Measurements from ENCODE around the gene ARHGEF10L.

The ARHGEF10L gene

DNA sequence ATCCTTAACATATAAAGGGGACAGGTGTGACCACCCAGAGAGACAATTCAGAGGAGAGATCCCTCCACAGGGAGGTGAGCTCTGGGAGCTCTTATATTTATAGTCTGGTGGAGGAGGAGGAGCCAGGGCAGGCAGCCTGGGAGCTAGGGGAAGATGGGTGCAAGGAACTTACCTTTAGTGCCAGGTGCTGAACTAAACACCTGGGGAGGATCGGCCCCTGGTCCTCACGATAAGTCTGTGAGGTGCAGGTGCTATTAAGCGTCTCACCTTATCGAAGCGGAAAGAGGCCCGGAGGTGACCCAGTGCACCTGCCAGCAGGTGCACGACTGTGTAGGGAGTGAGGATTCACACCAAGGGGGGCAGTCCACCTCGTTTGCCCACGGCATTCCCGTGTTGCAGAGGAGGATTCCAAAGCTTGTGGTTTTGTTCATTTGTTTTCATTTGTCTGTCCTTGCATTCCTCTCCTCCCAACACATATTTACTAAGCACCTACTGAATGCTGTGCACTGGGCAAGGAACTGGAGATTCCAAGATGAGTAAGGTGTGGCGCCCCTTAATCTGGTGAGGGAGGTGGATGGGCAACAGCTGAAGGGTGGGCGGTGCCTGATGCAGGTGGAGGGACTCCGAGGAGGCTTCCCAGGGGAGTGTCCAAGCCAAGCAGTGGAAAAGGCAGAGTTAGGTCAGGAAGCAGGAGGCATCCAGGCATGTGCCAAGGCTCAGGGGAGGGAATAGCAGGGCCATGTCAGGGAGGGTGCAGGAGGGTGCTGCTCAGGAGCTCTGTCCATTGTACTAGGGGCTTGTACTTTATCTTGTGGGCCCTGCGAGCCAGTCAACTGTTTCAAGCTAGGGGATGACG lies 11.5 kb downstream of the ARHGEF10L start:
- DNase-seq (ENCODE audit: low read depth) = no peak
- TF ChIP-seq, protein P1, sequence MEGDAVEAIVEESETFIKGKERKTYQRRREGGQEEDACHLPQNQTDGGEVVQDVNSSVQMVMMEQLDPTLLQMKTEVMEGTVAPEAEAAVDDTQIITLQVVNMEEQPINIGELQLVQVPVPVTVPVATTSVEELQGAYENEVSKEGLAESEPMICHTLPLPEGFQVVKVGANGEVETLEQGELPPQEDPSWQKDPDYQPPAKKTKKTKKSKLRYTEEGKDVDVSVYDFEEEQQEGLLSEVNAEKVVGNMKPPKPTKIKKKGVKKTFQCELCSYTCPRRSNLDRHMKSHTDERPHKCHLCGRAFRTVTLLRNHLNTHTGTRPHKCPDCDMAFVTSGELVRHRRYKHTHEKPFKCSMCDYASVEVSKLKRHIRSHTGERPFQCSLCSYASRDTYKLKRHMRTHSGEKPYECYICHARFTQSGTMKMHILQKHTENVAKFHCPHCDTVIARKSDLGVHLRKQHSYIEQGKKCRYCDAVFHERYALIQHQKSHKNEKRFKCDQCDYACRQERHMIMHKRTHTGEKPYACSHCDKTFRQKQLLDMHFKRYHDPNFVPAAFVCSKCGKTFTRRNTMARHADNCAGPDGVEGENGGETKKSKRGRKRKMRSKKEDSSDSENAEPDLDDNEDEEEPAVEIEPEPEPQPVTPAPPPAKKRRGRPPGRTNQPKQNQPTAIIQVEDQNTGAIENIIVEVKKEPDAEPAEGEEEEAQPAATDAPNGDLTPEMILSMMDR (conservative IDR thresholded peaks at IDR 0.05; ENCODE audit: low read depth, low read length) = no peak
- H3K4me3 ChIP-seq (ENCODE audit: low read depth, low read length) = no peak overlapping the region

DNA sequence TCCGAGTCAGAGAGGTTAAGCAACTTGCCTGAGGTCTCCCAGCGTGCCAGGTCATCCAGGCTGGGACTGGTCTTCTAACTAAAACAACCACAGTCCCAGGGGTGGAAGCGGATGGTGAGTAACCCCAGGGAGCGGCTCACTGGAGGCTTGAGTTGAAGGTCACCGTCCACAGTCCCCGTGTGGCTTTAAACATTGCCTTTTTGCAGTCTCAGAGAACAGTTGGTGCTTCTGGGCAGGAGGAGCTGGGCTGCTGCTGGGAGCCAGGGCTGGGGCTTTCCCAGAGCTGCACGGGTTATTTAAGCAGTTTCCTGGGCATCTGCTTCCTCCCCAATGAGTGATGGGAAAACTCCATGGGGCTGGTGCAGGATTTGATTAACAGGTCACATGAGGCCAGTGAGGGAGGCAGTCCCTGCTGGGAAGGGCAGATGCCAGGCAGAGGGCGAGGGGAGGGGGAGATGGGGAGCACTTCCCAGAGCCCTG lies 12.3 kb downstream of the ARHGEF10L start:
- H3K4me3 ChIP-seq (ENCODE audit: low read depth, low read length) = no peak overlapping the region
- peak; percentile 44 for DNase-seq (ENCODE audit: low read depth)
- TF ChIP-seq, protein P1 (conservative IDR thresholded peaks at IDR 0.05; ENCODE audit: low read depth, low read length) = no peak

DNA sequence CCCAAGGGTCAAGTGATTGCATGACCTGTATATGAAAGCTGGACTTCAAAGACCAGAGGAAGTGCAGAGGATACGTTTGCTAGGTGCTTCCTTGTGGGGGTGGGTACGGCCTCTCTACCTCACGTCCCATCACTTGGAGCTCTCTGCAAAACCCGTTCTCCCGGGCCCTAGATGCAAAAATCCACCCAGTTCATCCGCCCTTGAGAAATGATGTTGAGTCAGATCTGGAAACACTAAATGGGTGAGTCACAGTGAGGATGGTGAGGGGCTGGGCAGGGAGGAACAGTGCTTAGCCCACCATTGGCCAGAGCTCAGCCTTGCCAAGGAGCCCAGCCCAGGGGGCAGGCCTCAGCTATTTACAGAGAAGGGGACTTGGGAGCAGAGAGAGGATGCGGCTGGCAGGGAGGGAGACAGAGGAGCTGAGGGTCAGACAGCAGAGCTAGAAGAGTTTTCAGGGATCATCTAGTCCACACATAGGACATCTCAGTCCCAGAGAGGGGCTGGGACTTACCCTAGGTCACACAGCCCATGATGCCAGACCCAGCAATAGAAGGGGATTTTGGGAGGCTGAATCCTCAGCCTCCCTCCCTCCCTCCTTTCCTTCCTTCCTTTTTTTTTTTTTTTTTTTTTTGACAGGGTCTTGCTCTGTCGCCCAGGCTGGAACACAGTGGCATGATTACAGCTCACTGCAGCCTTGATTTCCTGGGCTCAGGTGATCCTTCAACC lies 14.6 kb downstream of the ARHGEF10L start:
- peak; percentile 67 for DNase-seq (ENCODE audit: low read depth)
- TF ChIP-seq, protein P1 (conservative IDR thresholded peaks at IDR 0.05; ENCODE audit: low read depth, low read length) = no peak
- no peak overlapping the region for H3K4me3 ChIP-seq (ENCODE audit: low read depth, low read length)

DNA sequence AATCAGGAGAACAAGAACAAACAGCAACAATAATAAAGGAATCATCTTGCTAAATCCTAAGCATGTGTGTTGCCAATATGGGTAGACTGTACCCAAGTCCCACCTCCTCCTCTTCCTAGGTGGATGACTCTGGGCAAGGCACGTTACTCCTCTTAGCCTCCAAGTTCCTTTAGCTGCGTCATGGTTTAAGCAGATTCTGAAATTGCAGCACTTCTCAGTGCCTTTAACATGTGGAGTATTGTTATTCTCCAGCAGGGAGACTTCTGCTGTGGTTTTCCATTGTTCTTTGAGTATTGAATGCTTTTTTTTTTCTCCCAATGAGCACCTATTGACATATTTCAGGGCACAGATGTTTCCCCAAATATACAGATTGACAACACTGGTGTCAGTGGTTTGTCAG lies 15.5 kb downstream of the ARHGEF10L start:
- no peak for DNase-seq (ENCODE audit: low read depth)
- TF ChIP-seq, protein P1 (conservative IDR thresholded peaks at IDR 0.05; ENCODE audit: low read depth, low read length) = no peak
- no peak overlapping the region for H3K4me3 ChIP-seq (ENCODE audit: low read depth, low read length)

DNA sequence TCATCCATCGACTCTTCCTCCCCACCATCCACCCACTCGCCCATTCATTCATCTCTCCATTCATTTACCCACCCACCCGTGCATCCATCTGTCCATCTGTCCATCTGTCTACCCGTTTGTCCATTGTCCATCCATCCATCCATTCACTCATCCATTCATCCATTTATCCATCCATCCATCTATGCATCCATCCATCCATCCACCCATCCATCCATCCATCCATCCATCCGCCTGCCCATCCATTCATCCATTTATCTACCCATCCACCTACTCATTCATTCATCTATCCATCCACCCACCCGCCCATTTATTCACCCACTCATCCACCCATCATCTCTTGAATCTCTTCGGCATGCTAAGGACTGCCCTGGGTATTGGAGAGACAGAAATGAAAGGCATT lies 18.5 kb downstream of the ARHGEF10L start:
- H3K4me3 ChIP-seq (ENCODE audit: low read depth, low read length) = no peak overlapping the region
- TF ChIP-seq, protein P1 (conservative IDR thresholded peaks at IDR 0.05; ENCODE audit: low read depth, low read length) = no peak
- no peak for DNase-seq (ENCODE audit: low read depth)

DNA sequence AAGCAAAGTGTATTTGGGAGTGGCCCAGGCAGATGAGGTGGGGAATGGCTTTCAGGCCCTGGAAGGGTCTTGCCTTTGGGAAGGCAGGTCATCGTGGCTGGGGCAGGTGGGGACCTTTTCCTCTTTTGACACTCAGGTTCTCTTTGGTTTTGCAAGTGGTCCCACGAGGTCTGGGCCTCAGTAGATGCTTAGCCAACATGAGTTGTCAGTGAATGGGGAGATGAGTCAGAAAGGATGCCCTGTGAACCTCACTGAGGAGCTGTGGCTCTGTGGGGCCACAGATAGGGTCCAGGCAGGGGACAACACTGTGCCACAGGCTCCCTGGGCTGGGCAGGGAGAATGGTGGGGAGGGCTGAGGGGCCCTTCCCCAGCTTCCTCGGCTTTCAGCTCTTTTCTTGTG lies 19.0 kb downstream of the ARHGEF10L start:
- TF ChIP-seq, protein P1 (conservative IDR thresholded peaks at IDR 0.05; ENCODE audit: low read depth, low read length) = no peak
- no peak for DNase-seq (ENCODE audit: low read depth)
- H3K4me3 ChIP-seq (ENCODE audit: low read depth, low read length) = no peak overlapping the region

Measured in choroid plexus epithelial cell (primary cell).